Upper lobe of left lung (tissue), 4 donors: Measurements from ENCODE around the gene EVL.

Source experiments
- EP300 ChIP-seq, 4 donors: sonication (generic); formaldehyde crosslinking; IDR thresholded peaks; one replicate each; pipeline ENCODE4 v1.5.1; 2017; ENCODE audit warnings: antibody characterized with exemption in 4 of 4, control low read depth in 2 of 4
- POLR2A ChIP-seq, 4 donors: fragments of 450-650 bp; IDR thresholded peaks; one replicate each; pipeline ENCODE4 v1.5.1; 2016 to 2017; ENCODE audit warnings: antibody characterized with exemption in 4 of 4, mild to moderate bottlenecking in 2 of 4
- POLR2AphosphoS5 ChIP-seq, 2 donors: sonication (generic); formaldehyde crosslinking; IDR thresholded peaks; one replicate each; pipeline ENCODE4 v1.5.1; 2017; ENCODE audit warnings: antibody characterized with exemption in 2 of 2
- TF ChIP-seq, protein P1 (sequence below), 6 experiments: fragments of 450-650 bp in 4 of 6; fragments of 200-600 bp in 2 of 6; sonication (generic) in 2 of 6; IDR thresholded peaks; one replicate each; pipeline ENCODE4 v1.5.1; 2016 to 2019; ENCODE audit warnings: antibody characterized with exemption in 6 of 6

DNA sequence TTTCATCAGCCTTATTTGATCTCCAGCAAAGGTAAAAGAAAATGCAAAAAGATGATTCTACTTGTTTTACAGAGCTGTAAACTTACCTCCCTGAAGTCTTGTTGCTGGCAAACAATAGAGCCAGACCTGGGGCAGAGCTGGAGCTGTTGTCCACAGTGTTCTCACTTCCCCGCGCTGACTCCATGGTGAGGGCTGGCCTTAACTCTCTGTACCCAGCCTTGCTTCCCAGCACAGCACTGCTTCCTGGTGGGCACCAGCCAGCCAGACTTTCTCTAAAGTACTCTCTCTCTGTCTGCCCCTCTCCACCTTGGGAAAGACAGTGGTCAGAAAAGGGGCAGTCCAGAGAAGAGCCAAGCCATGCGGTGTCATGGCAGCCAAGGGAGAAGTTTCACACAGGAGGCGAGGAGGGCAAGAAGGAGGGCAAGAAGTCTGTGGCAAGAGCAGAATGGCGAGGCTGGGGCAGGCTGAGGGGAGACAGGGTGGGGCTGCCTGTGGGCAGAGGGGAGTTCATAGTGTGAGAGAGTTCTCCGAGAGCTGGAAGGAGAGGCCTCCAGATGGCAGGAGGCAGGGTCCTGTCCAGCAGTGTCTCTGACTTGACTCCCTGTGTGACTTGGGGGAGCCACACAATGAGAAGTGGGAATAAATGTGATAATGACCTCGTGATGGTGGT, 9.3 kb downstream of the EVL start:
- no peak for TF ChIP-seq EP300 (IDR thresholded peaks at IDR 0.05)
- TF ChIP-seq, protein P1, sequence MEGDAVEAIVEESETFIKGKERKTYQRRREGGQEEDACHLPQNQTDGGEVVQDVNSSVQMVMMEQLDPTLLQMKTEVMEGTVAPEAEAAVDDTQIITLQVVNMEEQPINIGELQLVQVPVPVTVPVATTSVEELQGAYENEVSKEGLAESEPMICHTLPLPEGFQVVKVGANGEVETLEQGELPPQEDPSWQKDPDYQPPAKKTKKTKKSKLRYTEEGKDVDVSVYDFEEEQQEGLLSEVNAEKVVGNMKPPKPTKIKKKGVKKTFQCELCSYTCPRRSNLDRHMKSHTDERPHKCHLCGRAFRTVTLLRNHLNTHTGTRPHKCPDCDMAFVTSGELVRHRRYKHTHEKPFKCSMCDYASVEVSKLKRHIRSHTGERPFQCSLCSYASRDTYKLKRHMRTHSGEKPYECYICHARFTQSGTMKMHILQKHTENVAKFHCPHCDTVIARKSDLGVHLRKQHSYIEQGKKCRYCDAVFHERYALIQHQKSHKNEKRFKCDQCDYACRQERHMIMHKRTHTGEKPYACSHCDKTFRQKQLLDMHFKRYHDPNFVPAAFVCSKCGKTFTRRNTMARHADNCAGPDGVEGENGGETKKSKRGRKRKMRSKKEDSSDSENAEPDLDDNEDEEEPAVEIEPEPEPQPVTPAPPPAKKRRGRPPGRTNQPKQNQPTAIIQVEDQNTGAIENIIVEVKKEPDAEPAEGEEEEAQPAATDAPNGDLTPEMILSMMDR (IDR thresholded peaks at IDR 0.05): no peak
- no peak for TF ChIP-seq POLR2AphosphoS5 (IDR thresholded peaks at IDR 0.05)
- no peak for TF ChIP-seq POLR2A (IDR thresholded peaks at IDR 0.05)
